GM12878 (cell line): ENCODE measurements around the gene BRF1. TPM values are rescaled to one million over a fixed set of nuclear protein-coding genes. Genes with fewer than 3 reads are reported as not detected.
A peak's percentile ranks its signal among the peaks of the same experiment; 100 is the strongest.

Experiments used
- ATAC-seq: fragments of 200-7000 bp; cut with Tn5 transposase; 3 replicates; pipeline ENCODE4 v1.9.1; 2020; ENCODE audit warnings: mild to moderate bottlenecking, moderate library complexity
- BruUV-seq: library from RNA; stranded (reverse); fragments of 400-500 nt; replicated peaks from 2 replicates; lab custom pipeline; 2021; lab: Mats Ljungman, UMichigan
- CTCF ChIA-PET: fragments of 300-600 bp; sonication (Branson Sonifier 250); formaldehyde crosslinking; extraction: SDS; loops from one replicate; lab custom pipeline; 2021; ENCODE audit warnings: inconsistent platforms; lab: Yijun Ruan, JAX
- POLR2A ChIA-PET: fragments of 350-600 bp; formaldehyde crosslinking; extraction: SDS; loops from one replicate; lab custom pipeline; 2021; ENCODE audit warnings: inconsistent platforms; lab: Charles Lee
- RAD21 ChIA-PET: fragments of 300-600 bp; sonication (Branson Sonifier 250); formaldehyde crosslinking; loops from one replicate; lab custom pipeline; 2023; ENCODE audit warnings: antibody characterized with exemption; ENCODE audit not compliant: unreplicated experiment; lab: Charles Lee
- SMC1A ChIA-PET: fragments of 300-600 bp; sonication (Branson Sonifier 250); formaldehyde crosslinking; loops from one replicate; lab custom pipeline; 2023; ENCODE audit not compliant: unreplicated experiment, uncharacterized antibody; lab: Charles Lee
- DNase-seq: peaks from one replicate; pipeline ENCODE4 v3.0.0-alpha.2; 2011; ENCODE audit warnings: low read depth, low spot score
- FAIRE-seq: peaks from 3 replicates; lab custom pipeline; 2011; peaks lifted over from hg19 to GRCh38; lab: Jason Lieb, UNC
- H2AFZ ChIP-seq: 2 replicates; pipeline ENCODE4 v1.6.0; 2011; ENCODE audit warnings: low read depth, low read length, control low read depth; ENCODE audit not compliant: control insufficient read depth
- H3K27ac ChIP-seq: 2 replicates; pipeline ENCODE4 v1.5.1; 2011; ENCODE audit warnings: control low read depth; ENCODE audit not compliant: control insufficient read depth, insufficient read depth
- H3K27me3 ChIP-seq, 2 experiments: replicated peaks in 1 of 2; 2 replicates each; pipeline versions ENCODE4 v1.6.0 to v1.6.1; 2011; ENCODE audit warnings: low read length in 1 of 2; ENCODE audit not compliant: control insufficient read depth in 2 of 2, insufficient read depth in 2 of 2
- H3K36me3 ChIP-seq, 2 experiments: 2 replicates each; pipeline ENCODE4 v1.5.1; 2011; ENCODE audit warnings: low read length in 1 of 2; ENCODE audit not compliant: control insufficient read depth in 2 of 2, insufficient read depth in 2 of 2
- H3K4me1 ChIP-seq: 2 replicates; pipeline ENCODE4 v1.6.1; 2011; ENCODE audit warnings: mild to moderate bottlenecking, low read length, moderate library complexity, mixed read lengths; ENCODE audit not compliant: control insufficient read depth, insufficient read depth
- H3K4me2 ChIP-seq: 2 replicates; pipeline ENCODE4 v1.6.0; 2011; ENCODE audit warnings: control low read depth; ENCODE audit not compliant: control insufficient read depth, insufficient read depth
- H3K4me3 ChIP-seq: fragments of 200-600 bp; sonication (generic); 2 replicates; pipeline ENCODE4 v1.5.1; 2016
- H3K79me2 ChIP-seq: 2 replicates; pipeline ENCODE4 v1.6.0; 2011; ENCODE audit warnings: low read length; ENCODE audit not compliant: control insufficient read depth, insufficient read depth
- H3K9ac ChIP-seq: 2 replicates; pipeline ENCODE4 v1.8.0; 2011; ENCODE audit warnings: low read length, control low read depth, mixed read lengths; ENCODE audit not compliant: control insufficient read depth, insufficient read depth
- H3K9me3 ChIP-seq: replicated peaks from 3 replicates; pipeline ENCODE4 v1.5.1; 2011; ENCODE audit warnings: mild to moderate bottlenecking, low read length; ENCODE audit not compliant: control insufficient read depth, insufficient read depth
- H4K20me1 ChIP-seq: 2 replicates; pipeline ENCODE4 v1.6.0; 2011; ENCODE audit not compliant: control insufficient read depth, insufficient read depth
- EP300 ChIP-seq, 2 experiments: fragments of 150-350 bp in 1 of 2; IDR thresholded peaks; 2 replicates each; pipeline ENCODE4 v1.6.1; 2011 to 2012; ENCODE audit warnings: low read depth in 2 of 2, low read length in 2 of 2, borderline replicate concordance in 1 of 2, improper control_type of control experiment in 1 of 2, inconsistent platforms in 1 of 2; ENCODE audit not compliant: control insufficient read depth in 1 of 2
- GATAD2B ChIP-seq: fragments of 450-650 bp; conservative IDR thresholded peaks from 2 replicates; pipeline ENCODE4 v1.6.1; 2017; ENCODE audit warnings: low read depth, mild to moderate bottlenecking, moderate library complexity
- PRDM15 ChIP-seq: fragments of 450-650 bp; formaldehyde crosslinking; IDR thresholded peaks from 2 replicates; pipeline ENCODE4 v1.4.0; 2020; ENCODE audit warnings: mild to moderate bottlenecking, moderate library complexity
- RB1 ChIP-seq: fragments of 450-650 bp; formaldehyde crosslinking; IDR thresholded peaks from 2 replicates; pipeline ENCODE4 v1.6.1; 2017; ENCODE audit warnings: mild to moderate bottlenecking, borderline replicate concordance
- RFX5 ChIP-seq: IDR thresholded peaks from 2 replicates; pipeline ENCODE4 v1.6.1; 2011; ENCODE audit warnings: low read depth, low read length, improper control_type of control experiment
- SMAD5 ChIP-seq: IDR thresholded peaks from 2 replicates; pipeline ENCODE4 v1.6.1; 2016; ENCODE audit warnings: antibody characterized with exemption, low read depth
- ZNF274 ChIP-seq: IDR thresholded peaks from one replicate; pipeline ENCODE4 v1.8.0; 2011; ENCODE audit not compliant: insufficient read length, insufficient read depth
- WGBS: methylation state at CpG from one replicate; pipeline ENCODE4 v1.1.6; 2016; ENCODE audit warnings: low lambda C conversion rate; ENCODE audit not compliant: insufficient replicate concordance, insufficient coverage; ENCODE audit errors: missing lambda C conversion rate; 5-methylcytosine and 5-hydroxymethylcytosine counted together
- in situ Hi-C: fragments of 300-500 bp; cut with MboI; formaldehyde crosslinking; loops from 9 replicates; pipeline ENCODE4 v1.14.3; 2018; ENCODE audit warnings: mixed read lengths
- intact Hi-C: fragments of 100-400 bp; cut with micrococcal nuclease; formaldehyde crosslinking; loops from one replicate; pipeline ENCODE4 v1.14.2; 2022; ENCODE audit not compliant: unreplicated experiment
- polyA plus RNA-seq, 11 experiments: library from polyadenylated mRNA; depleted of rRNA in 4 of 11; unstranded in 6 of 11; stranded (reverse) in 5 of 11; fragments of >200 nt; fragmentation: Nextera tagmentation in 4 of 11; fragmentation: Illumina TruSeq in 1 of 11; extraction: Ambion mirVana in 4 of 11; extraction: Trizol in 1 of 11; gene quantifications; 1 replicate in 1 of 11; 2 replicates in 10 of 11; pipeline versions ENCODE4 v1.2.1 to v1.2.3, GENCODE V29; 2011 to 2016; ENCODE audit warnings: inconsistent platforms in 2 of 11, missing spikeins in 2 of 11, low read depth in 1 of 11
- total RNA-seq, 4 experiments: library from RNA; depleted of rRNA in 3 of 4; stranded (reverse); fragments of >200 nt in 3 of 4; fragmentation: Illumina TruSeq in 1 of 4; extraction: Trizol in 1 of 4; gene quantifications; 2 replicates each; pipeline versions ENCODE4 v1.2.1 to v1.2.3, GENCODE V29; 2013 to 2021
- TF ChIP-seq, protein P1 (sequence below), 3 experiments: IDR thresholded peaks in 2 of 3; conservative IDR thresholded peaks in 1 of 3; 2 replicates each; pipeline ENCODE4 v1.5.1; 2011; ENCODE audit warnings: low read depth in 3 of 3, low read length in 3 of 3, mild to moderate bottlenecking in 3 of 3, control low read depth in 2 of 3, moderate library complexity in 2 of 3, inconsistent platforms in 1 of 3, mixed read lengths in 1 of 3; ENCODE audit not compliant: control insufficient read depth in 2 of 3, insufficient read depth in 1 of 3; ENCODE audit errors: extremely low read depth in 1 of 3
- TF ChIP-seq, protein P2 (sequence below): IDR thresholded peaks from 2 replicates; pipeline ENCODE4 v1.6.1; 2011; ENCODE audit warnings: mild to moderate bottlenecking, low read depth, low read length, moderate library complexity; ENCODE audit not compliant: insufficient replicate concordance

BRF1 gene
- total and polyA plus RNA-seq, 10 of the 15 experiments (the other 5 are each of a cell fraction or from before 2014, with no cell fraction given), result 0.21 to 33.5 (median 10.7) TPM

- RAD21 ChIA-PET, result no interaction called here
- Histone ChIP-seq H2AFZ (no peak overlapping the region), H3K4me2 (no peak overlapping the region), H3K79me2 (peaks cover 6% of the 10 kb centered on the region), H3K27me3 (no peaks in the 10 kb centered on the region), H3K9me3 (no peaks in the 10 kb centered on the region), H3K9ac (no peak overlapping the region), H3K4me3 (no peak overlapping the region), H3K36me3 (peaks cover 0 to 16% of the 10 kb centered on the region in 2 experiments; a peak in 3 of 4 replicates), H4K20me1 (no peaks in the 10 kb centered on the region; the same call in 1 of the 2 replicates), H3K4me1 (no peaks in the 10 kb centered on the region; the same call in 1 of the 2 replicates), H3K27ac (no peak overlapping the region)
- POLR2A ChIA-PET, result no interaction called here
- intact Hi-C loops, result no loop called here
- 94% methylated on average over 8 of the region's 8 CpGs for WGBS
- SMC1A ChIA-PET, result no interaction called here
- CTCF ChIA-PET, result no interaction called here
- no peak for TF ChIP-seq SMAD5
- TF ChIP-seq ZNF274, result no peak
- TF ChIP-seq, protein P1, sequence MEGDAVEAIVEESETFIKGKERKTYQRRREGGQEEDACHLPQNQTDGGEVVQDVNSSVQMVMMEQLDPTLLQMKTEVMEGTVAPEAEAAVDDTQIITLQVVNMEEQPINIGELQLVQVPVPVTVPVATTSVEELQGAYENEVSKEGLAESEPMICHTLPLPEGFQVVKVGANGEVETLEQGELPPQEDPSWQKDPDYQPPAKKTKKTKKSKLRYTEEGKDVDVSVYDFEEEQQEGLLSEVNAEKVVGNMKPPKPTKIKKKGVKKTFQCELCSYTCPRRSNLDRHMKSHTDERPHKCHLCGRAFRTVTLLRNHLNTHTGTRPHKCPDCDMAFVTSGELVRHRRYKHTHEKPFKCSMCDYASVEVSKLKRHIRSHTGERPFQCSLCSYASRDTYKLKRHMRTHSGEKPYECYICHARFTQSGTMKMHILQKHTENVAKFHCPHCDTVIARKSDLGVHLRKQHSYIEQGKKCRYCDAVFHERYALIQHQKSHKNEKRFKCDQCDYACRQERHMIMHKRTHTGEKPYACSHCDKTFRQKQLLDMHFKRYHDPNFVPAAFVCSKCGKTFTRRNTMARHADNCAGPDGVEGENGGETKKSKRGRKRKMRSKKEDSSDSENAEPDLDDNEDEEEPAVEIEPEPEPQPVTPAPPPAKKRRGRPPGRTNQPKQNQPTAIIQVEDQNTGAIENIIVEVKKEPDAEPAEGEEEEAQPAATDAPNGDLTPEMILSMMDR (IDR thresholded peaks at IDR 0.05 in 2 of 3, conservative IDR thresholded peaks at IDR 0.05 in 1 of 3; ENCODE audit: control insufficient read depth in 2 of 3, extremely low read depth in 1 of 3, insufficient read depth in 1 of 3, low read depth in 3 of 3, low read length in 3 of 3), result no peak
- TF ChIP-seq EP300 (IDR thresholded peaks at IDR 0.05; ENCODE audit: borderline replicate concordance in 1 of 2, control insufficient read depth in 1 of 2, low read depth in 2 of 2, low read length in 2 of 2), result no peak
- ATAC-seq (no peak), FAIRE-seq (no peak), DNase-seq (no peak)
- TSS peak; percentile 71 for BruUV-seq
- in situ Hi-C loops, result no loop called here
Measured at GRCh38 chr14:105285174-105285573, 15.6 kb downstream of the BRF1 start.

- ChIA-PET POLR2A (no interaction called here), SMC1A (no interaction called here), RAD21 (no interaction called here), CTCF (interaction anchor here (0.6 to 1.7 kb wide), 2 partner anchors 193 to 239 kb away, joined by 4 to 7 read pairs; no protein-coding TSS in a partner anchor)
- Histone ChIP-seq H3K27me3 (no peaks in the 10 kb centered on the region), H3K27ac (no peak overlapping the region), H3K9ac (no peak overlapping the region), H3K4me1 (no peaks in the 10 kb centered on the region; the same call in 1 of the 2 replicates), H3K36me3 (peaks cover 0 to 16% of the 10 kb centered on the region in 2 experiments; a peak in 3 of 4 replicates), H3K4me3 (no peak overlapping the region), H2AFZ (no peak overlapping the region), H3K9me3 (no peaks in the 10 kb centered on the region), H3K79me2 (peaks cover 6% of the 10 kb centered on the region), H3K4me2 (no peak overlapping the region), H4K20me1 (no peaks in the 10 kb centered on the region; the same call in 1 of the 2 replicates)
- ATAC-seq (no peak), DNase-seq (no peak), FAIRE-seq (no peak)
- intact Hi-C loops (loop anchor here (2.0 kb wide), 2 partner anchors 81 to 191 kb away; no protein-coding TSS in a partner anchor), in situ Hi-C loops (no loop called here)
- no TSS peak for BruUV-seq
- WGBS, result 76% methylated on average over 13 of the region's 15 CpGs
- TF ChIP-seq RFX5, result no peak
- TF ChIP-seq GATAD2B, result no peak
- TF ChIP-seq PRDM15 (CRISPR knock-in tag), result no peak
- TF ChIP-seq, protein P2, sequence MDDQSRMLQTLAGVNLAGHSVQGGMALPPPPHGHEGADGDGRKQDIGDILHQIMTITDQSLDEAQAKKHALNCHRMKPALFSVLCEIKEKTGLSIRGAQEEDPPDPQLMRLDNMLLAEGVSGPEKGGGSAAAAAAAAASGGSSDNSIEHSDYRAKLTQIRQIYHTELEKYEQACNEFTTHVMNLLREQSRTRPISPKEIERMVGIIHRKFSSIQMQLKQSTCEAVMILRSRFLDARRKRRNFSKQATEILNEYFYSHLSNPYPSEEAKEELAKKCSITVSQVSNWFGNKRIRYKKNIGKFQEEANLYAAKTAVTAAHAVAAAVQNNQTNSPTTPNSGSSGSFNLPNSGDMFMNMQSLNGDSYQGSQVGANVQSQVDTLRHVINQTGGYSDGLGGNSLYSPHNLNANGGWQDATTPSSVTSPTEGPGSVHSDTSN, result no peak
- no peak for TF ChIP-seq RB1
Measured at GRCh38 chr14:105283899-105284298, 16.9 kb downstream of the BRF1 start.
